Tibial artery (tissue), 4 donors: ENCODE results near the gene MRC2.

Source experiments
- DNase-seq, 2 donors: peaks; one replicate each; pipeline ENCODE4 v3.0.0-alpha.2; 2019
- H3K27ac ChIP-seq, 2 donors: fragments of 200-600 bp; sonication (generic) in 1 of 2; 1 replicate in 1 of 2; 2 replicates in 1 of 2; pipeline ENCODE4 v1.5.1; 2018 to 2019; ENCODE audit warnings: mild to moderate bottlenecking in 1 of 2
- H3K27me3 ChIP-seq, 2 donors: fragments of 200-600 bp; sonication (generic) in 1 of 2; one replicate each; pipeline versions ENCODE4 v1.5.1 to v1.6.0; 2016 to 2019
- H3K36me3 ChIP-seq, 3 donors: fragments of 200-600 bp; sonication (generic) in 2 of 3; one replicate each; pipeline ENCODE4 v1.5.1; 2016 to 2019; ENCODE audit warnings: mild to moderate bottlenecking in 2 of 3
- H3K4me1 ChIP-seq, 4 donors: fragments of 200-600 bp; sonication (generic) in 2 of 4; 1 replicate in 3 of 4; 2 replicates in 1 of 4; pipeline ENCODE4 v1.5.1; 2016 to 2019
- H3K4me3 ChIP-seq, 2 donors: fragments of 200-600 bp; sonication (generic) in 1 of 2; 1 replicate in 1 of 2; 2 replicates in 1 of 2; pipeline ENCODE4 v1.5.1; 2018 to 2019; ENCODE audit warnings: mild to moderate bottlenecking in 2 of 2
- H3K9me3 ChIP-seq, 3 donors: fragments of 200-600 bp; sonication (generic) in 1 of 3; one replicate each; pipeline ENCODE4 v1.5.1; 2016 to 2019
- intact Hi-C: fragments of 100-400 bp; cut with DNase I; formaldehyde crosslinking; loops from one replicate; pipeline ENCODE4 v1.15.0; 2023; ENCODE audit warnings: low total_unique reads
- TF ChIP-seq, protein P1 (sequence below), 2 experiments: fragments of 200-600 bp in 1 of 2; fragments of 450-650 bp in 1 of 2; IDR thresholded peaks; one replicate each; pipeline ENCODE4 v1.5.1; 2017 to 2019; ENCODE audit warnings: antibody characterized with exemption in 2 of 2, mild to moderate bottlenecking in 1 of 2, moderate library complexity in 1 of 2

The MRC2 gene

GRCh38 chr17:62643496-62643895, 16.0 kb downstream of the MRC2 start:
- no peaks in the 10 kb centered on the region for H3K27me3 ChIP-seq
- no peak for DNase-seq
- intact Hi-C loops = no loop called here

DNA sequence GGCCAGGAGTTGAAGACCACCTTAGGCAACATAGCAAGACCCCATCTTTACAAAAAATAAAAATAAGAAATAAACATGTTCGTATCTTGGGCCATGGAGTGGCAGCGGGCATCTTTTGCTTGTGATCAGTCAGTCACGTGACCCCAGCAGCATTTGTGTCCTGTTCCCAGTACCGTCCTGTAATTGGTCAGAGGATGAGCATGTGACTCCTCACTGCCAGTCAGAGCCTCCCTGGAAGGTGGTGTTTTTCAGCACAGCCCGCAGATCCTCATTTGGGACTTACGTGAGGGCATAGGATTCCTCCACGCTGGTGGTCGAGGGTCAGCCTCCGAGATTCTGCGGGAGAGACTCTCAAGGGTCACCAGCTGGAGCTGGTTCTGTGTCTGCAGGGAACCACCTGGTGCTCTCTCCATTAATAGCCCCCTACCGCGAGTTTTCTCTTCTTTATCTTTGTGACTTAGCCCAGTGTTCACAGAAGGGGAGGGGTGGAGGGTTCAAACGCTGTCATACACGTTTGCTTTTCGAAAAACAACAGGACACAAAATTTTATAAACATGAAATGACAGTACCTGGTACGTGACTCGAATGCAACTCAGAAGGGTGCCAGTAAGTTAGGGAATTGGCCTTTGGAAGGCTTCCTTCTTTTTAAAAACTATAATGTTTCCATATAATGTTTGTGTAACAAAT, 17.2 kb downstream of the MRC2 start:
- TF ChIP-seq, protein P1, sequence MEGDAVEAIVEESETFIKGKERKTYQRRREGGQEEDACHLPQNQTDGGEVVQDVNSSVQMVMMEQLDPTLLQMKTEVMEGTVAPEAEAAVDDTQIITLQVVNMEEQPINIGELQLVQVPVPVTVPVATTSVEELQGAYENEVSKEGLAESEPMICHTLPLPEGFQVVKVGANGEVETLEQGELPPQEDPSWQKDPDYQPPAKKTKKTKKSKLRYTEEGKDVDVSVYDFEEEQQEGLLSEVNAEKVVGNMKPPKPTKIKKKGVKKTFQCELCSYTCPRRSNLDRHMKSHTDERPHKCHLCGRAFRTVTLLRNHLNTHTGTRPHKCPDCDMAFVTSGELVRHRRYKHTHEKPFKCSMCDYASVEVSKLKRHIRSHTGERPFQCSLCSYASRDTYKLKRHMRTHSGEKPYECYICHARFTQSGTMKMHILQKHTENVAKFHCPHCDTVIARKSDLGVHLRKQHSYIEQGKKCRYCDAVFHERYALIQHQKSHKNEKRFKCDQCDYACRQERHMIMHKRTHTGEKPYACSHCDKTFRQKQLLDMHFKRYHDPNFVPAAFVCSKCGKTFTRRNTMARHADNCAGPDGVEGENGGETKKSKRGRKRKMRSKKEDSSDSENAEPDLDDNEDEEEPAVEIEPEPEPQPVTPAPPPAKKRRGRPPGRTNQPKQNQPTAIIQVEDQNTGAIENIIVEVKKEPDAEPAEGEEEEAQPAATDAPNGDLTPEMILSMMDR (IDR thresholded peaks at IDR 0.05) = no peak
- peak in 1 of 2 donors; percentile 52 for DNase-seq

More at GRCh38 chr17:62643496-62643895, 16.0 kb downstream of the MRC2 start:
- TF ChIP-seq, protein P1 (IDR thresholded peaks at IDR 0.05) = no peak
- Histone ChIP-seq H3K4me3 (no peak overlapping the region), H3K36me3 (no peaks in the 10 kb centered on the region), H3K27ac (no peak overlapping the region), H3K4me1 (peaks cover 0 to 6% (median 3%) of the 10 kb centered on the region in 4 donors), H3K9me3 (no peaks in the 10 kb centered on the region)

GRCh38 chr17:62648251-62648955, 20.9 kb downstream of the MRC2 start:
- no peaks in the 10 kb centered on the region for H3K27me3 ChIP-seq
- TF ChIP-seq, protein P1 (IDR thresholded peaks at IDR 0.05) = no peak
- H3K4me3 ChIP-seq = no peak overlapping the region
- H3K4me1 ChIP-seq = peaks cover 0 to 26% (median 18%) of the 10 kb centered on the region in 4 donors
- H3K9me3 ChIP-seq = no peaks in the 10 kb centered on the region
- DNase-seq = peak in 1 of 2 donors; percentile 61
- intact Hi-C loops = no loop called here
- peak overlapping the region; percentile 38 to 59 for H3K27ac ChIP-seq
- no peaks in the 10 kb centered on the region for H3K36me3 ChIP-seq

More for the DNA sequence above, 17.2 kb downstream of the MRC2 start:
- intact Hi-C loops = no loop called here
- no peaks in the 10 kb centered on the region for H3K36me3 ChIP-seq
- no peak overlapping the region for H3K4me3 ChIP-seq
- H3K4me1 ChIP-seq = peaks cover 0 to 12% (median 7%) of the 10 kb centered on the region in 4 donors
- H3K27me3 ChIP-seq = no peaks in the 10 kb centered on the region
- no peak overlapping the region for H3K27ac ChIP-seq
- no peaks in the 10 kb centered on the region for H3K9me3 ChIP-seq

DNA sequence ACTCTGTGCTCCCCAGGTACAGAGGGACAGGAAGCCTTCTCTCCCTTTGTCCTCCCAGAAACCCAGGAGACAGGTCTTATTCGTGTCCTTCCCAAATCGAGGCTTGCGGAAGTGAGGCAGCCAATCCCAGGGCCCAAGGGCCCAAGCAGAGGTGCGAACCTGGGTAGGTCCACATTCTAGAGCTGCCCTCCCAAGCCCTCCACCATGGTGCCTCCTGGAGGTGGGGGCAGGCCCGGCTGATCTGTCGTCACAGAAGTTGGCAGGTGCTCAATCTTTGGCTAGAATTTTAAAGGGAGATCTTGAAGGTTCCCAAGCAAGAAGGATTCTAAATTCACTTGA, 21.5 kb downstream of the MRC2 start:
- no peaks in the 10 kb centered on the region for H3K9me3 ChIP-seq
- H3K4me1 ChIP-seq = peaks cover 0 to 31% (median 23%) of the 10 kb centered on the region in 4 donors
- no peaks in the 10 kb centered on the region for H3K27me3 ChIP-seq
- TF ChIP-seq, protein P1 (IDR thresholded peaks at IDR 0.05) = no peak
- DNase-seq = peak in 1 of 2 donors; percentile 43
- no peaks in the 10 kb centered on the region for H3K36me3 ChIP-seq
- intact Hi-C loops = no loop called here
- peak overlapping the region; percentile 38 to 59 for H3K27ac ChIP-seq
- no peak overlapping the region for H3K4me3 ChIP-seq

DNA sequence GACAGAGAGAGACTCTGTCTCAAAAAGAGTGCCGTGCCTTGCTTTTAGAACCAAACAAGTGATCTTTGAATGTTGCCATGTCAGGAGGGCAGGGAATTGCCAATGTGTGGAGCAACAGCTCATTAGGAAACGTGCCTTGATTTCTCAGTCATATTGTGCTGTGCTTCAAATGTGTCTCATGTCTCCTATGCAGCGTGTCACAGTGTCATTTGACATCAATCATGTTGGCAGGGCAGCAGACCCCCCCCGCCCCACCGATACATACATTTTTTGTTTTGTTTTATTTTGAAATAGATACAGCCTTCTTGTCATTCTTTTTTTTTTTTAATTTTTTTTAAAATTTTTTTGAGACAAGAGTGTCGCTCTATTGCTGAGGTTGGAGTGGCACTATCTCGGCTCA, 22.1 kb downstream of the MRC2 start:
- peaks cover 0 to 38% (median 27%) of the 10 kb centered on the region in 4 donors for H3K4me1 ChIP-seq
- H3K27ac ChIP-seq = peak overlapping the region in 1 of 2 donors; percentile 59
- intact Hi-C loops = no loop called here
- DNase-seq = no peak
- H3K9me3 ChIP-seq = no peaks in the 10 kb centered on the region
- no peak overlapping the region for H3K4me3 ChIP-seq
- H3K27me3 ChIP-seq = no peaks in the 10 kb centered on the region
- TF ChIP-seq, protein P1 (IDR thresholded peaks at IDR 0.05) = no peak
- no peaks in the 10 kb centered on the region for H3K36me3 ChIP-seq
